CD4-positive, alpha-beta T cell treated with Interleukin-4 for 4 hours (primary cell): ENCODE data around the gene BLOC1S1.
A peak's percentile ranks its signal among the peaks of the same experiment; 100 is the strongest.

Source experiments
- DNase-seq: peaks from one replicate; pipeline ENCODE4 v3.0.0-alpha.2; 2020

Gene BLOC1S1

DNA sequence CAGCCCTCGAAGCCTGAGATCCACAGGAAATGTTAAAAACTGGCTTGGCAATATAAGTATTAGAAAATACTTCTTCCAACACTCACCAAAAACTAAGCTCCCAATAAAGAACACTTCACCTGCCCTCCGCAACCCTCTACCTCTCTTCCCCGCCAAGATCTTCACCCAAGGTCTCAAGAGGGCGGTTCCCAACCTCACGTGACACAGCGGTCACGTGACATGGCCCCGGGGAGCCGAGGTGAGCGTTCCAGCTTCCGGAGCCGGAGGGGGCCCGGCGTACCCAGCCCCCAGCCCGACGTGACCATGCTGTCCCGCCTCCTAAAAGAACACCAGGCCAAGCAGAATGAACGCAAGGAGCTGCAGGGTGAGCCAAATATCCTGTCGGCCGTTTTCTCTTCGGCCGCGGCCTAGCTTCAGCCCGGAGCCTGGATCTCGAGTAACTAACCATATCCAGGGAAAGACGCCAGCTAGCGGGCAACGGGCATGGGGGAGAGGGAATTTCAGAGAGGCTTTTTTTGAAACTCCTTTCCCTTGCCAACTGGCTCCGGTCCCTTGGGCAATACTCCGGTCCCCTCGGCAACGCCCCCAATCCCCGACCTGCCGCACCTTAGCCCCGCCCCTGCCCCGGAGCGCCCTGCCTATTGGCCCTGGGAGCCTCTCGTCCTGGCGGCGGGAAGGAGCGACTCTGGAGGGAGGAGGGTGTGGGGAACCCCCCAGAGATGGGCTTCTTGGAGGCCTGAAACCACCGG, at the start of gene BLOC1S1:
Gene BLOC1S1, plus strand, starts transcription at position 214 of the 749 bp plus-strand sequence. Its CDS starts 6 bp downstream, at position 220.
- peak; percentile 88 for DNase-seq

DNA sequence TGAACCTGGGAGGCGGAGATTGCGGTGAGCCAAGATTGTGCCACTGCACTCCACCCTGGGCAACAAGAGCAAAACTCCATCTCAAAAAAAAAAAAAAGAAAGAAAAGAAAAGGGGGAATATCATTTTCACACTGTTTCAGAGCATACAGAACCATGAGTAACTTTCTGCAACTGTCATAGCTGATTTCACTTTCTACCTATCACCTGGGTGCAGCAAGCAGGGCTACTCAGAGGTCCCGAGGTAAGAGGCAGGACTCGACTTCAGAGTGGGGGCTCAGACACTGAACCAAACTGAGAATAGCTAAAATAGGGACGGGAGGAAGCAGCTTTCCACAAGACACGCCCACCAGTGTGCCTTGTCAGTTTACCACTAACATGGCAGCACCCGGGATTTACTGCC, 49.3 kb upstream of the BLOC1S1 start:
- no peak for DNase-seq

DNA sequence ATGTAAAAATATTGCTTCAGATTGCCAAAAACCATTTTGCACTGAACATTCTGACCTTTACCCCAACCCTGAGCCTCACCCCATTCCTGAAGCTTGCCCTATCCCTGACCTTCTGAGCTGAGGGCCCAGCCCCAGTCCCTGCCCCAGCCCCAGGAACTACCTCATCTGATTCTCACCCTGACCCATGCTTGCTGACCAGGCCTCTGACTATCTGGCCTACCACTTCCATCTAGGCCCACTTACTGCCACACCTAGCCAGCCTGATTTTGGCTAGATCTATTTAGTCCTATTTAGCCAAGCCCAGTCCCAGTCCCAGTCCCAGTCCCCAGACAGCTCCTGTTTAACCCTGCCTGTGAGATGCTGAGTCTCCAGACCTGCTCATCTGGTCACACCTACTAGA, 45.6 kb upstream of the BLOC1S1 start:
- no peak for DNase-seq

DNA sequence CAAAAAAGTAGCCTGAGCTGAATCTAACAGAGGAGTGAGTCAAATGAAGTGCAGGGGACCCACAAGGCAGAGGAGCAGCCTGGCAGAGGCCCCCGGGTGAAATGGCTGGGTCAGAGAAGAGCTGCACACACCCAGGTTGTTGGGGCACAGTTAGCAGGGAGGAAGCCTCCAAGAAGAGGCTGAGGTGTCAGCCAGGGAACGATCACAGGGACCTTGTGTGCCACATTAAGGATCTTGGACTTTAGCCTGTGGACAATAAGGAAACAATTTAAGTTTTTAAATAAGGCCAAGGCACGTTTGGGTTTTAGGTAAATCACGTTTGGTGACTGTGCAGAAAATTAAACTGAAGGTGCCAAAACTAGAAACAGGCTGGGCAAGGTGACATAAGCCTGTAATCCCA, 44.1 kb upstream of the BLOC1S1 start:
- DNase-seq: no peak

DNA sequence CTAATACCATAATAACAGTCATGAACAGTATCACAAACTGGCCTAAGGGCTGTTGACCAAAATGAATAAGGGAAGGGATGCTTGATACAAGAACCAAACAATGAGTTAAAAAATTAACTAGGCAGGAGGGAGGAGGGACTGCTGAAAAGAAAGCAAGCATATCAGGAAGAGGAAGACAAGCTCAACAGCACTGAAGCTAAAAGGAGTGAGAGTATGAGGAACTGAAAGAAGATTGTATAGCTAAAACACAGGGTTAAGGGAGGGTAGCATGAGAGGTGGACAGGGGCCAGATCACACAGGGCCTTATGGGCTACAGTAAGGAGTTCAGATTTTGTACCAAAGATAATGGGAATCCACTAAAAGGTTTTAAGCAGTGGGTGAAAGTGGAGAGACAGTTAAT, 42.2 kb upstream of the BLOC1S1 start:
- no peak for DNase-seq

DNA sequence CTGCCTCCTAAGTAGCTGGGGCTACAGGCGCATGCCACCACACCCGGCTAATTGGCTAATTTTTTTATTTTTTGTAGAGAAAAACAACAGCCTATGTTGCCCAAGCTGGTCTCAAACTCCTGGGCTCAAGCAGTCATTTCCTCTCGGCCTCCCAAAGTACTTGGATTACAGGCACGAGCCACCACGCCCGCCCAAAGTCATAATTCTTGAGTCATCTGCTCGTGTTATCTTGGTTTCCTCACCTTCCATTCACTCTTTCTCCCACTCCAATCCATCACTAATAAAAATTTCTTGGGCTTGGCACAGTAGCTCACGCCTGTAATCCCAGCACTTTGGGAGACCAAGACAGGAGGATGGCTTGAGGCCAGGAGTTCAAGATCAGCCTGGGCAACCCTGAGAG, 40.2 kb upstream of the BLOC1S1 start:
- no peak for DNase-seq

DNA sequence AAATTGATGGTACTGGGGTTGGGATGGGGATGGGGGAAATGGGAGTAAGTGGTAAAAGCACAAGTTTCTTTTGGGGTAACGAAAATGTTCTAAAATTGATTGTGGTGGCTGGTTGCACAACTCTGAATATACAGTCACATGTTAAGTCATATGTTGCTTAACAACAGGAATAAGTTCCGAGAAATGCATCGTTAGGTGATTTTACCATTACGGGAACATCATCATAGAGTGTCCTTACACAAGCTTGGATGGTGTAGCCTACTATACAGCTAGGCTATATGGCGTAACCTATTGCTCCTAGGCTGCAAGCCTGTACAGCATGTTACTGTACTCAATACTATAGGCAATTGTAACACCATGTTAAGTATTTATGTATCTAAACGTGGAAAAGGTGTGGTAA, 39.1 kb upstream of the BLOC1S1 start:
- no peak for DNase-seq

DNA sequence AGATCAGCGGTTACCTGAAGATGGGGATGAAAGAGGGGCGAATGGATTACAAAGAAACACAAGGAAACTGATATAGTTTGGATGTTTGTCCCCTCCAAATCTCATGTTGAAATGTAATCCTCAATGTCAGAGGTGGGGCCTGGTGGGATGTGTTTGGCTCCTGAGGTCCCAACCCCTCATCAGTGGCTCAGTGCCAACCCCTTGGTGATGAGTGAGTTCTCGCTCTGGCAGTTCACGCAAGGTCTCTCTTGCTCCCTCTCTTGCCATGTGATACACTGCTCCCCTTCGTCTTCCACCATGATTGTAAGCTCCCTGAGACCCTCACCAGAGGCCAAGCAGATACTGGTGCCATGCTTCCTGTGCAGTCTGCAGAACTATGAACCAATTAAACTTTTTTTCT, 36.2 kb upstream of the BLOC1S1 start:
- DNase-seq: no peak

DNA sequence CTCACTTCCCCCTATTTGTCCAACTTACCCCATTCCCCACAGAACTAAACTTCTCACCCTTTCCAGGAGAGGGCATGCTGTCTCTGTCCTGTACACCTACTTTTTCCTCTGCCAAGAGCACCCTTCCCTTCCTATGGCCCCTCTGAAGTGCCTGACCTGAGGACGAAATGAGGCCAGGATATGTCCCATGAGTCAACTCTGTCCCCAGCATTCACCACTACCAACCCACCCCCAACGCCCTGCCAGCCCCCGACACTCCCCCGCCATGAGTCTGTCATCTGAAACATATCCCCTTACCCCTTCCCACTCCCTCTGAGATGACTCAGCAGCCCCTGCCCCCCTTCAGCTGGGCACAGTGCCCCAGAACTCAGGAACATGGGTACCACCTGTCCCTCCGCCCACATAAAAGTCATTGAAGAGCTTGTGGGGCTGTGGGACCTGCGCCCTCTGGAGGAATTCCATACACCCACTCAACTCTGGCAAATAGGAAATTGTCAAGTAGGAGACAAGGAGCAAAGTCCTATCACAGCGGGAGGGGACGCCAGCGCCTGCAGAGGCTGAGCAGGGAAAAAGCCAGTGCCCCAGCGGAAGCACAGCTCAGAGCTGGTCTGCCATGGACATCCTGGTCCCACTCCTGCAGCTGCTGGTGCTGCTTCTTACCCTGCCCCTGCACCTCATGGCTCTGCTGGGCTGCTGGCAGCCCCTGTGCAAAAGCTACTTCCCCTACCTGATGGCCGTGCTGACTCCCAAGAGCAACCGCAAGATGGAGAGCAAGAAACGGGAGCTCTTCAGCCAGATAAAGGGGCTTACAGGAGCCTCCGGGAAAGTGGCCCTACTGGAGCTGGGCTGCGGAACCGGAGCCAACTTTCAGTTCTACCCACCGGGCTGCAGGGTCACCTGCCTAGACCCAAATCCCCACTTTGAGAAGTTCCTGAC, 34.4 kb upstream of the BLOC1S1 start:
- DNase-seq: no peak

DNA sequence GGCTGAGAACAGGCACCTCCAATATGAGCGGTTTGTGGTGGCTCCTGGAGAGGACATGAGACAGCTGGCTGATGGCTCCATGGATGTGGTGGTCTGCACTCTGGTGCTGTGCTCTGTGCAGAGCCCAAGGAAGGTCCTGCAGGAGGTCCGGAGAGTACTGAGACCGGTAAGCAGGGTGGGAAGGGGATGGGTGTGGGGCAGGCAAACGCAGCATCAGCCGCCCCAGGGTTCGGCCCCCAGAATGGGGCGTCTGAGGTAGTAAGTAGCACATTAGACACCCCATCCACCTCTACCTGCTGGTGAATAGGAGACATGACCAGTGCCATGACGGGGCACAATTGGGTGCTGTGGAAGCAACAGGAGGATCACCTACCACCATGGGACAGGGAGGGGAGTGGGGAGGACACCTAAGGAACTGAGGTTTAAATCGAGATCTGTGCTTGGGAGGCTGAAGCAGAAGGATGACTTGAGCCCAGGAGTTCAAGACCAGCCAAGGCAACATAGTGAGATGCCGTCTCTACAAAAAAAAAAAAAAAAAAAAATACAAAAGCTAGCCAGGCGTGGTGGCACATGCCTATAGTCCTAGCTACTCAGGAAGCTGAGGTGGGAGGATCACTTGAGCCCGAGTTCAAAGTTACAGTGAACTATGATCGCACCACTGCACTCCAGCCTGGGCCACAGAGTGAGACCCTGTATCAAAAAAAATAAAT, 33.6 kb upstream of the BLOC1S1 start:
- DNase-seq: no peak

DNA sequence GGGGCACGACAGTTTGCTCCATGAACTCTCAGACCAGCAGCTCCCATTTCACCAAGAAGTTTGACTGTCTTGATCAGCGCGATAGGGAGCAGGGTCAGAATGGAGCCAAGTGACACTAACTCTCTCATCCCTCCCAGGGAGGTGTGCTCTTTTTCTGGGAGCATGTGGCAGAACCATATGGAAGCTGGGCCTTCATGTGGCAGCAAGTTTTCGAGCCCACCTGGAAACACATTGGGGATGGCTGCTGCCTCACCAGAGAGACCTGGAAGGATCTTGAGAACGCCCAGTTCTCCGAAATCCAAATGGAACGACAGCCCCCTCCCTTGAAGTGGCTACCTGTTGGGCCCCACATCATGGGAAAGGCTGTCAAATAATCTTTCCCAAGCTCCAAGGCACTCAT, 32.2 kb upstream of the BLOC1S1 start:
- no peak for DNase-seq

DNA sequence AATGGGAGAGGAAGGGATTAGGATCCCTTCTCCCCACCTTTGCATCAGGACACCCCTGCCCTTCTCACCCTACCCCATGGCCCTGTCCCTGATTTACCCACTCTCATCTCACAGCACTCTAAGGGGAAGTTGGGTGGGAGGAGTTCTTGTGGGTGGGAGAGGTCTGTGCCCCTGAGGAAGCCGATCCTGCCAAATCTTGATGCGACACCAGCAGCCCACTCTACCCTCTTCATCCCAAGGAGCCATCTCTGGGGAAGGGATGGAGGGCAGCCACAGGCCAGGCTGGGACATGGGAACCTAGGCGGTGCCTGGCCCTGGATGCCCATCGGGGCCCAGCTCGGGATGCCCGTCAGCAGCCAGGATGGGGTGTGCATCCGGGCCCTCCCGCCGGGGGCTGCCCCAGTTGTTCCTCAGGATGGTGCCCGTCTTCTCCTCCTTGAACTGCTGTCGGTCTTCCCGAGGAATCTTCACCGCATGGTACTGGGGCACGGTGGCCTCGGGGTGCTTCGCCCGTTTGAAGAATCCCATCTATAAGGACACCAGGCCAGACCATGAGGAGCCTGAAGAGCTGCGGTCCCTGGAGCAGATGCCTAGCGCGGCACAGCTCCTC, 31.0 kb upstream of the BLOC1S1 start:
- no peak for DNase-seq

DNA sequence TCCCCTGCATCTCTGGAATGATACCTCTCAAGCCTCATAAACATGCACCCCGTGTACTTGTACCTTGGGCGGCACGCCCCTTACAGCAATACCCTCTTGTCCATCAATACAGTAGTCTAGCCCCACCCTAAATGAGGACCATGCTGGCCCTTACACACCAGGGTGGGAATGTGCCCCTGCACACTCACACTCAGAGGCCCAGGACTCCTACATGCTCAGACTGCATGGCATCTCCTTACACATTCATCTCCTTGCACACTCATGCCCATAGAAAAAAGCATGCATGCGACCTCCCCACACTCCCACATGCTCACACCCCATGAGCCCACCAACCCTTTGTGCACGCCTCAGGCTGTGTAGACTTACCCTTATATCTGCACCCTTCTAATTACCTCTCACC, 30.2 kb upstream of the BLOC1S1 start:
- DNase-seq: no peak

DNA sequence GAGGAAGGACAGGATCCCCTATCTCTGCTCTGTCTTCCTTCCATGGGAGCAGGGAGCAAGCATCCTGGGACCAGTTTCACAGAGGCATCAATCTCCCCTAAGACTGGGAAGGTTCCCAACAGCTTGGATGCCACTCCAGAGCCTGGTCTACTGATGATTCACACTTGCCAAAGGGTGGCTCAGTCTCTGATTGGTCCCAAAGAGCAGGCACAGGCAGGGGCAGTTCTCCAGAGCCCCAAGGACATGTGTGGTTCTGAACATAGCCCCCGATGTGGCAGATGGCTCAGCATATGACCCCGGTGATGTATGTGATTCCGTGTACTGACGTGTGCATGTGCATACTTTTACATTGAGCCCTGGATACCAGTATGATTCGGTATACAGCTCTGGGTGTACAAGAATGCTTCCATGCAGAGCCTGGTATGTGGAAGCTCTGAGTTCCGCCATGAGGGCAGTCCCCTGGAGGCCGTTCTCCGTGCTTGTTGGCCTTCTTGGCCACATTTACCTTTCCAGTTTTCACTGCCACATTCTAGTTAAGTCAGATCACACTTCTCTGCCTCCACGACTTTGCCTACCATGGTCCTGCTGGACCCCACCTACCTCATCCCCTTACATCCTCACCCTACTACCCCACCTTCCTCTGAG, 29.4 kb upstream of the BLOC1S1 start:
- DNase-seq: no peak

DNA sequence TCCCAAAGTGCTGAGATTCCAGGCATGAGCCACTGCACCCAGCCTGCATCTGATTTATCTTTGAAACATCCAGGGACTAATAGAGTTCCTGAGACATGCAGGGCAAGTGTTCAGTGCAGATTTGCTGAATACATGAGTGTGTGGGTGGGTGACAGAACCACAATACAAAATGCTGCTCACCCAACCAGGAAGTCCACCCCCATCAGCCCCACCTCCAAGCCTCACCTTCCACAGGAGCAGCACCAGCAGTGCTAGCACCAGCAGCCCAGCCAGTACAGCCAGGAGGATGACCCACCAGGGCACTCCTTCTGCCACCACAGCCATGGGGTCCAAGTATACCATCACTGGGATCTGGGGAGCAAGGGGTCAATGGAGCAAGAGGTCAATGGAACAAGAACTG, 28.1 kb upstream of the BLOC1S1 start:
- DNase-seq: no peak

DNA sequence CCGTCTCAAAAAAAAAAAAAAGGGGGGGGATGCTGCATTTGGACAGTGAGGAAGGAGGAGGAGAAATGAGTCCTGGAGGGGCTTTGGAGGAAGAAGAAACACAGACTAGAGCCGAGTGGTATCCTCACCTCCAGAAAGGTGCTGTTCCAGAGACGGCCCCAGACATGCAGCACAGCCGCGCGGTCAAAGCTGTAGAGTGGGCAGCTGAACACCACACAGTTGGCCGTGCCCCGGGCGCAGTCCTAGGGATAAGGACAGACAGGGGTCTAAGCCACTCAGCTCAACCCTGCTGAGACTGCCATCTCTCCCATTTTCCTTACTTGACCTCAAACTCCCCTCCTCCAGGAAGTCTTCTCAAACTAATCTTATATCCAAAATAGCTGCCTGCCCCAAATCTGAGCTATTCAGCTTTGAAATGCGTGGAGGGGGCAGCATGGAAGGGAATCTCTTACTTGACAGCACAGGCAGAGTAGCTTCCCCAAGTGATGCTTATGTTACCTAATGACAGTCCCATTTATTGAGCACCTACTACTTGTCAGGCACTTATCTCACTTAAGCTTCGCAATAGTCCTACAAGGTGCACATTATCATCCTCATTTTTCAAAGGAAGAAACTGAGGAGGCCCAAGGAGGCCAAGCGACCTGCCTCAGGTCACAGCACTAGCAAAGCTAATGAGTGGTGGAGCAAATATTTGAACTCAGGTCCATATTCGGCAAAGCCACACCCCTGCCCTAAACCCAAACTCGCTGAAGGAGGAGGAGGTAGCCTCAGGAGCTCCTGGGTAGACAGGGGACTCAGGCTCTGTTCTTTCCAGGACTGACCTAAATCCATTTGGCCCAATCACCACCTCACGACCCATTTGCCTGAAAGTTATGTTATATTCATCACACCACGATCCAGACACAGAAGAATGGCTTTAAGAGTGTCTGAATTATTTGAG, 26.9 kb upstream of the BLOC1S1 start:
- DNase-seq: no peak

DNA sequence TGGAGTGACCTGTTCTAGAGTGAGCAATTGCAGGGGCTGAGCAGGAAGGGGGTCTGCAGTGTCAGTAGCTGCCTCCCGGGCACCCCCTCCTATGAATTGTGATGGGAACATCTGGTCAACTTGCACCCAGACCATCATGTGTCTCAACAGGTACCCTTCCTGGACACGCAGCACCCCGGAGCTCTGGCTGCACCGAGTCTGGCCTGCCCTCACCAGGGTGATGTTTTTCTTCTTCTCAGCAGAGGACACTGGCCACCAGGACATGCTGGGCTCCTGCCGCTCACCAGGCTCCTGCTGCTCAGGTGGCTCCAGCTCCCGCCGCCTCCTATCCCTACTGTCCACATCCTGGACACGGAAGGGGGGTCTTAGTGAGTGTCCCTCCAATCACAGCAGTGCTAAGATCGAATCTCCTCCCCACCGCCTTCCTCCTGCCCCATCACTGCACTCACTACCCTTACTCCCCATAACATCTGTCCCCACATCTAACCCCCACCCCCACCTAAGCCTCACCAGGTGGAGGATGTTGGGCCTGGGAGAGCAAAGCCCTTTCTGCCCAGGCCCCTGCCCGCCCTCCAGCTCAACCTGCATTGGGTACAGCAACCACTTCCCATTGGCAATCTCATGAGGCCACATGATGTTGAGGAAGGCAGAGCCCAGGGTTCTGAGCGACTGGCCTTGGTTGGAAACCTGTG, 23.1 kb upstream of the BLOC1S1 start:
- DNase-seq: no peak

DNA sequence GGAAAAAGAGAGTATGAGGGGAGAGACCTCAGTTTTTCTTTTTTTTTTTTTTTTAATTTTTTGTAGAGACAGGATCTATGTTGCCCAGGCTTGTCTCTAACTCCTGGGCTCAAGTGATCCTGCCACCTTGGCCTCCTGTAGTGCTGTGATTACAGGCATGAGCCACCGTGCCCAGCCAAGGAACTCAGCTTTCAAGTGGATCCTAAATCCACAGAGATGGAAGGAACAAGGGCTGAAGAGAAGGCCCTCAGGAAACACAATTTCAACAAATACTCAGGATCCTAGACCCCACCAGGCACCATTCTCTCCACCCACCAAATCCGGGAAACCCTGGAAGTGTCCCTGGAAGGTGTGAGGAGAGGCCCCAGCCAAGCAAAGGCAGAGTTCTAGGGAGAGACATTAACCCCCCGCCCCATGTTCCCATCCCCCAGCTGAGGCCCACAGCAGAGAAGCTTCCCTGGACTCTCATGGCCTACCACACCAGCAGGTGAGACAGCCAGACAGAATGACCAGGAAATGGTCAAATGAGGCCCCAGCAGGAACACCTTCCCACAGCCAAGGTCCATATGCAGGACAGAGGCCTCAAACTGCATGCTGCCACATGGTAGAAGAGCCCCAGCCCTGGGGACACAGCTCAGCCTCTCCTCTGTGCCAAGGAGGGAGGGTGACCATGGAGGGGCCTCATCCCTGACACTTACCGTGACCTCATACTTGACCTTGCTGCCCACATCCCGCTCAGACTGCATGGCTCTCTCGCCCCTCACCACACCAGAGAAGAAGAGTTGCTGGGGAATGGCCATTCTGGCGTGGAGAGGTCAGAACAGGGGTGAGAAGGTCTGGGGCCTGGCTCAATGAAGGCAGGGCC, 22.3 kb upstream of the BLOC1S1 start:
- no peak for DNase-seq

DNA sequence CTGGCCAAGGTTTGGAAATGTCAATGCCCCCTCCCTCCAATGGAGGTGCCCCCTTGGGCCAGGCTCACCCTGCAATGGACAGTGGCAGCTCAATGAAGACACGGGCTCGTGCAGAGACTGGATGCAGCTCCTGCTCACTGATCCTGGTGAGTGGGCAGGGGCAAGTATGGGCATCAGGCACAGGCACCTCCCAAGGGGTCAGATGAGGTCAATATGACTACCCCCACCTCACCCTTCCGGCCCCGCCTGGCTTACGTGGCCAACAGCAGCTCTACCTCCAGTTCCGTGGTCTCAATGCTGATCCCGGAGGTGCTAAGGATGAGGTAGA, 21.7 kb upstream of the BLOC1S1 start:
- DNase-seq: no peak

DNA sequence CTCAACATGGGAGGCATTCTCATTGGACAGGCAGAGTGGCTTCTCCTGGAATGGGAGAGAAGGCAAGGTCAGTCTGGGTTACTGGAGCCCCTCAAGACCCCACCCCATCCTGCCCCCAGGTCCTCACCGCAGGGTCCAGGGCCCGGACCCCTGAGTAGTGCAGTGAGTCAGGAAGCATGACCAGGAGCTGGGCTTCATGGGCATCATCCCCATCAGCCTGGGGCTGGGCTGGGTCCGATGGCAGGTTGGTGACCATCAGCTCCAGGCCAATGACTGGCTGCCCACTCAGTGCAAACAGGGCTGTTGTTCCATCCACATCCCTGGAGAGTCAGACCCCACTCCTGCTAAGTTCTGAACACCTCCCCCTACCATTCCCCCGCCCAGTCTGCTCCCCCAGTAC, 21.2 kb upstream of the BLOC1S1 start:
- no peak for DNase-seq
